Activated CD8-positive, alpha-beta memory T cell treated with anti-CD3 and anti-CD28 coated beads, Interleukin-2, amount 50 U/mL, for 4 hours (primary cell): ENCODE data around the gene NXPE3.
"Not testable (repeated sequence)": the region's sequence is repeated elsewhere in the genome, so short reads cannot be mapped to it uniquely, and the experiment has no call there.

Source experiments
- DNase-seq: peaks from one replicate; pipeline ENCODE4 v3.0.0-alpha.2; 2020

NXPE3 gene

DNA sequence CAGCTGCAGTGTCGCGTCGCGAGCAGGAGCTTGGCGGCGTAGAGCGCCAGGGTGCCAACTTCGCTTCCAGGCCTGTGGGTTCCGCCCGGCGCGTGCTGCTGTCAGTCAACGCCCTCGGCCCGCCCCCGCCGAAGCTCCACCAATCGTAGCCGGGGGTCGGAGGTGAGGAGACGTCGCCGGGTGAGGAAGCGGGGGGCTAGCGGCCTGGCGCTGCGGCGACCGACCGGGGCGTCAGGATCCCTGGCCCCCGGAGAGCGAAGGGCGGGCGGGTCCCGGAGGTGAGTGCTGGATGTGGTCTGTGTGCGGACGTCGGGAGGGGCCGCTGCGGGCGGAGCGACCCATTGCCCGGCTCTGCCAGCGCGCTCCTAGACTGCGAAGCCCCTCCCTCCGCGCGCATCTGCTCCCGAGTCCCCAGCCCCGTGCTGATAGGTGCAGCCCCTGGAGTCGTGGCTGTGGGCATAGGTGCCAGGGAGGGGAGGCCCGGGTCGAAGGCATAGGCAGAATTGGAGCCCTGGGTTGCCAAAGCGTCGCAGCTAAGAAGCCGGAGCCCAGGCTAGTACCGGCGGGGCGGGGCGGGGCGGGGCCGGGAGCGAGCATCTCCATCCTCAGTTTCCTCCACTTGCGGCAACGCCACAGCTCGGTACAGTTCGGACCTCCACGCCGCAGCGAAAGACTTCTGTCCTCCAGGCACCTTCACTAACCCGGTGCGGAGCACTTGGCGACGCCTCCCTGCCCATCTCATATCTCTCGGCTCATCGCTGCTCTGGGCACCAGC, at the start of gene NXPE3:
Gene NXPE3 (plus strand): TSS at position 165 of the 775 bp plus-strand sequence. CDS start 6,386 bp downstream, outside the sequence.
- DNase-seq: peak; percentile 96

DNA sequence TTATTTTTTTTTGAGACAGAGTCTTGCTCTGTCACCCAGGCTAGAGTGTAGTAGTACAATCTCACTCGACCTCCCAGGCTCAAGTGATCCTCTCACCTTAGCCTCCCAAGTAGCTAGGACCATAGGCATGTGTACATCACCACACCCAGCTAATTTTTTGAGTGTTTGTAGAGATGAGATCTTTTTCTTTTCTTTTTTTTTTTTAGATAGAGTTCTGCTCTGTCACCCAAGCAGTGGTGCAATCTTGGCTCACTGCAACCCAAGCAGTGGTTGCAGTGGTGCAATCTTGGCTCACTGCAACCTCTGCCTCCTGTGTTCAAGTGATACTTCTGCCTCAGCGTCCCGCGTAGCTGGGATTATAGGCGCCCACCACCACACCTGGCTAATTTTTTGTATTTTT, 49.4 kb upstream of the NXPE3 start:
- no peak for DNase-seq

DNA sequence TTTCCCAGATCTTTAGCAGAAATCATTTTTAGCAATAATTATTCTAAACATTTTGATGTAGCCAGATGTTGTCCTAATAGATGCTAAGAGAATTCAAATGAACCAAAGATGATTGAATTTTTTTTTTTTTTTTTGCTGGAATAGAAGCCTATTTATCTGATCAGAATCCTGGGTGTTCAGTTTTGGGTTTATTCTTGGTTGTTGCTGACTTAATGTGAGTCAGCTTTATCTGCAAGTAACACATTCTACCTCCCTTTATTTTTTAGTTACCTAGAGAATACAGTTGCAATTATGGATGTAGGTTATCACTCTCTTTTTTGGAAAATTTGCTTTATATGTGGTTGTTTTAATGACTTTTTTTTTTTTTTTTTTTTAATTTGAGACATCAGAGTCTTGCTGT, 48.2 kb upstream of the NXPE3 start:
- DNase-seq: no peak

DNA sequence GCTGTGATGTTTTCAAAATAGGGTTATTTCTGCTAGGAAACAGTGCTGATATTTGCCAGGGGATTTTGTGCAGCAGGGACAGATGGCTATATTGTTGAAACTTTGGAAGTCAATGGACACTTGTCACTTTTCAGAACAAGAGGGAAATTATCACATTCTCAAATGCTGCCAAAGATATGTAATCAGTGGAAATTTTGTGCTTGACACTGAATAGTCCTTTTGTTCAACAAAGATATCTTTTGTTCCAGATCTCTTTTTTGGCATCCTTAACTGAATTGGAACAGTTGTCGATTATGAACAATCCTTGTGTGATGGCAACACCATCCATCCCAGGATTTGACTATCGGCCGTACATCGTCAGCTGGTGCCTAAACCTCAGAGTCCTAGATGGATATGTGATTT, 46.8 kb upstream of the NXPE3 start:
- no peak for DNase-seq

DNA sequence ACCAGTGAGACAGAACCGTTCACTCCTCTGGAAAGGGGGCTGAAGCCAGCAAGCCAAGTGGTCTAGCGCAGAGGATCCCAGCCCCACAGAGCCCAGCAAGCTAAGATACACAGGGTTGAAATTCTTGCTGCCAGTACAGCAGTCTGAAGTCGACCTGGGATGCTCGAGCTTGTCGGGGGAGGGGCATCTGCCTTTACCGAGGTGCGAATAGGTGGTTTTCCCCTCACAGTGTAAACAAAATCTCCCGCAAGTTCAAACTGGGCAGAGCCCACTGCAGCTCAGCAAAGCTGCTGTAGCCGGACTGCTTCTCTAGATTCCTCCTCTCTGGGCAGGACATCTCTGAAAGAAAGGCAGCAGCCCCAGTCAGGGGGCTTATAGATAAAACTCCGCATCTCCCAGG, 43.2 kb upstream of the NXPE3 start:
- DNase-seq: no peak

DNA sequence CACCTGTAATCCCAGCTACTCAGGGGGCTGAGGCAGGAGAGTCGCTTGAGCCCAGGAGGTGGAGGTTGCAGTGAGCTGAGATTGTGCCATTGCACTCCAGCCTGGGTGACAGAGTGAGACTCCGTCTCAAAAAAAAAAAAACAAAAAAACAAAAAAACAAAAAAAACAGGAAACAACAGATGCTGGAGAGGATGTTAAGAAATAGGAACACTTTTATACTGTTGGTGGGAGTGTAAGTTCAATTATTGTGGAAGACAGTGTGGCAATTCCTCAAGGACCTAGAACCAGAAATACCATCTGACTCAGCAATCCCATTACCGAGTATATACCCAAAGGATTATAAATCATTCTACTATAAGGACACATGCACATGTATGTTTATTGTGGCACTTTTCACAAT, 37.1 kb upstream of the NXPE3 start:
- not testable (repeated sequence) for DNase-seq

DNA sequence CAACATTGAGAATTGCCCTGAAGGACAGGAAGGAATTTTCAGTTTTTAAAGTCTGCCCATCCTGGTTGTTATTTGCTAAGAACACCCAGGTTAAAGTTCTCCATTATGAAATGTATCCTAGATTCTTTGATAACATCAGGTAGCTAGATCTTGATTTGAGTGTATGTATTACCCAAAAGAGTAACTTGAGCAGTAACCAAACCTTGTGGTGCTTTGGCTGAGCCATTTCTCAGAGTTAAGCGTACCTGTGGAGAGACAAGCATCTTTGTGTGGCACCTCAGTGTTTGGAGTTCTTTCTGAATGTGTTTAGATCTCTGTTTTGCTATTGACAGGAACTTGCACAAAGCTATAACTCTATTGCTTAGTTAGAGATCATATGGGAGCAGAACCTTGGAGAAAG, 34.2 kb upstream of the NXPE3 start:
- no peak for DNase-seq

DNA sequence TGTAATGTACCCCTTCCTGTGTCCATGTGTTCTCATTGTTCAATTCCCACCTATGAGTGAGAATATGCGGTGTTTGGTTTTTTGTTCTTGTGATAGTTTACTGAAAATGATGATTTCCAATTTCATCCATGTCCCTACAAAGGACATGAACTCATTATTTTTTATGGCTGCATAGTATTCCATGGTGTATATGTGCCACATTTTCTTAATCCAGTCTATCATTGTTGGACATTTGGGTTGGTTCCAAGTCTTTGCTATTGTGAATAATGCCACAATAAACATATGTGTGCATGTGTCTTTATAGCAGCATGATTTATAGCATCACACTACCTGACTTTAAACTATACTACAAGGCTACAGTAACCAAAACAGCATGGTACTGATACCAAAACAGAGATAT, 33.1 kb upstream of the NXPE3 start:
- not testable (repeated sequence) for DNase-seq

DNA sequence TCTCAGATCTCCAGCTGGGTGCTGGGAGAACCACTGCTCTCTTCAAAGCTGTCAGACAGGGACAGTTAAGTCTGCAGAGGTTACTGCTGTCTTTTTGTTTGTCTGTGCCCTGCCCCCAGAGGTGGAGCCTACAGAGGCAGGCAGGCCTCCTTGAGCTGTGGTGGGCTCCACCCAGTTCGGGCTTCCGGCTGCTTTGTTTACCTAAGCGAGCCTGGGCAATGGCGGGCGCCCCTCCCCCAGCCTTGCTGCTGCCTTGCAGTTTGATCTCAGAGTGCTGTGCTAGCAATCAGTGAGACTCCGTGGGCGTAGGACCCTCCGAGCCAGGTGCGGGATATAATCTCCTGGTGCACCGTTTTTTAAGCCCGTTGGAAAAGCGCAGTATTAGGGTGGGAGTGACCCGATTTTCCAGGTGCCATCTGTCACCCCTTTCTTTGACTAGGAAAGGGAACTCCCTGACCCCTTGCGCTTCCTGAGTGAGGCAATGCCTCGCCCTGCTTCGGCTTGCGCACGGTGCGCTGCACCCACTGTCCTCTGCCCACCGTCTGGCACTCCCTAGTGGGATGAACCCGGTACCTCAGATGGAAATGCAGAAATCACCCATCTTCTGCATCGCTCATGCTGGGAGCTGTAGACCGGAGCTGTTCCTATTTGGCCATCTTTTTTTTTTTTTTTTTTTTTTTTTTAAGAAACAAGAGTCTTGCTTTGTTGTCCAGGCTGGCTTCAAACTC, 25.5 kb upstream of the NXPE3 start:
- DNase-seq: not testable (repeated sequence)

DNA sequence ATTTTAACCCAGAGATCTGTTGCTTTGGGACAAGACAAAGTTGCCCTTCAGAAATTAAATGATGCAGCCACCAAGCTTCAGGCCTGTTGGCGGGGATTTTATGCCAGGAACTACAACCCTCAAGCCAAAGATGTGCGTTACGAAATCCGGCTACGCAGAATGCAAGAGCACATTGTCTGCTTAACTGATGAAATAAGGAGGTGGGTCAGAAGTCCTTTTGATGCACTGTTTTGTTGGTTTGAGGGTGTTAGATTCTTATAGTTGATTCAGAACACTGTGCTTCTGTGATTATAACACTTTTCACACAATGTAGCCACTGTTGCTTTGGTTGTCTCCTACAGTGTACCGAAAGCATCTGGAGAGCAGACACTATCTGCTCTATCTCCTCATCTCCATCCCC, 20.8 kb upstream of the NXPE3 start:
- no peak for DNase-seq

DNA sequence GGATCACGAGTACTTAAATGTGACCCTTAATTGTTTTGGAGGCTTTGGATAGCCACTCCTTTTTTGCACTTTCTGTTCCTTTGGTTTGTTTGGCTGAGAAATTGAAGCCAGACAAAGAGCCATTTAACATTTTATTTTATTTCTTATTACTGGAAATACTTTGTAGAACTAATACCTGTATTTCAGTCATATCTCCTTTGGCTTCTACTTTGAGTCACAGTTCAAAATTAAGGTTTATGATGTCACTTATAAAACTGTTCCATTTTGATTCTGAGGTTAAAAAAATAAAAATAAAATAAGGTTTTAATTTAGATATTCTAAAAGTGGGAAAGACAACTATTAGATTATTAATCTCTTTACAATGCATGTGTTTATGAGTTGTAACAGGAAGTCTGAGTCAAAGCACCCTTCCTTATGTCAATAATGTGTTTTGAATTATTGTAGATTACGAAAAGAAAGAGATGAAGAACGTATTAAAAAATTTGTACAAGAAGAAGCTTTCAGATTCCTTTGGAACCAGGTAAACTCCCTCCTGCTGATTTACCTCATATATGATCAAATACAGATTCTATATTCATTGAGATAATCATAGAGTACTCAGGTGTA, 16.9 kb upstream of the NXPE3 start:
- no peak for DNase-seq

DNA sequence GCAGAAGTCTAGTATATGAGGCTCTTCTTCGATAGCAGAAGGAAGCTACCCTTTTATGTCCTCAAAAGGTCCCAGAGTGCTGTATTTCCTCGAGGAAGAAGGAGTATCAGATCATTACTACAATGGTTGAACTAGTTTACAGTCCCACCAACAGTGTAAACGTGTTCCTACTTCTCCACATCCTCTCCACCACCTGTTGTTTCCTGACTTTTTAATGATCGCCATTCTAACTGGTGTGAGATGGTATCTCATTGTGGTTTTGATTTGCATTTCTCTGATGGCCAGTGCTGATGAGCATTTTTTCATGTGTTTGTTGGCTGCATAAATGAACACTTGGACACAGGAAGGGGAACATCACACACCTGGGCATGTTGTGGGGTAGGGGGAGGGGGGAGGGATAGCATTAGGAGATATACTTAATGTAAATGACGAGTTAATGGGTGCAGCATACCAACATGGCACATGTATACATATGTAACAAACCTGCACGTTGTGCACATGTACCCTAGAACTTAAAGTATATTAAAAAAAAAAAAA, 1.2 kb upstream of the NXPE3 start:
- DNase-seq: not testable (repeated sequence)

DNA sequence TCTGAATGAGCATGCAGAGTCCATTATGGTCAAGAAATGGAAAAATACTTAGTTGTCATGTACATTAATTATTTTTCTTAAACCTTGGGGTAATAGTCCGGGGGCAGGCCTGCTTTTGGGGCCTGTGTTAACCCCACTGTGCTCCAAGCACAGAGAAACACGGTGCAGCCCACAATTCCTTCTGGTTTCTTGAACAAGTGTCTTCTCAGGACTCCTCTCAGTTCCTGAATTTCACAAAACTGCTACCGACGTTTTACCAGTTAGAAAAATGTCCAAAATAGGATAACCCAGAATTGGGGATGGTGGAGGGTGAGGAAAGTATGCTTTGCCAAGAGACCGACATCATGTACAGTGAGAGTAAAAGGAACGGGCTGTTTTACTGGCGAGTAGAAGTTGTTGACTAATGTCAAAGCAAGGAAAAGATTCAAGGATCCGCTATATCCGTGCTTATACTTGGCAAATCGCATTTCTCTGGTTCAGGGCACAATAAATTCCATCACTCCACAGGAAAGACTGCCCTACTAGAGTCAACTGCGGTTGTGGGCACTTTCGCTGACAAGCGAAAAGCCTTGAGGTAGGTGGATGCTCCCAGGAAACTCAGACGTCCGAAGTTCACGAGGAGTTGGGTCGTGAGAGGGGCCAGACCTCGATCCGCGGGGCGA, 495 bp upstream of the NXPE3 start:
- DNase-seq: no peak

DNA sequence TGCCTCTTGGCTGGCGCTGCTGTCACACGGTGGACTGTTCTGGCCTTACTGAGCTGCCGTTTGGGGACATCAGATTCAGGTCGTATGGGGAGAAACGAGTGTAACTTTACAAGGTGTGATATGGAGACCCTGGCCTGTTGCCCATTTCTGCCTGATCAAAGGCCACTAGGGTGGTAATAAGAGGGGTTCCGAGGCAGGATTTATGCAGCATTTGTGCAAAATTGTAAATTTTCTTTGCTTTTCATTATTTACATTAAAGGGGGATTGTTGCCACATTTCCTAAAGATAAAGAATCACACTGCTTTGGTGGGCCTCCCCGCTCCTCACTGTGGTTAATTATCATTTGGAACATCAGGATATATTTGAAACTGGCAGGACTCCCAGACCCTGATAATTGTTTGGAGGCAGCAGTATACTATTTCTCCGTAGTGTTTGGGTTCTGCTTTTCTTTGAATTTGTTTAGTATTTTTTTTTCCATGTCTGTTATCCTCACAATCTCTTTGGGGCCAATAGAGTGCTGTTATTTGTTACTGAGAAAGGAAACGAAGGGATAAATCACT, 891 bp downstream of the NXPE3 start:
- no peak for DNase-seq

DNA sequence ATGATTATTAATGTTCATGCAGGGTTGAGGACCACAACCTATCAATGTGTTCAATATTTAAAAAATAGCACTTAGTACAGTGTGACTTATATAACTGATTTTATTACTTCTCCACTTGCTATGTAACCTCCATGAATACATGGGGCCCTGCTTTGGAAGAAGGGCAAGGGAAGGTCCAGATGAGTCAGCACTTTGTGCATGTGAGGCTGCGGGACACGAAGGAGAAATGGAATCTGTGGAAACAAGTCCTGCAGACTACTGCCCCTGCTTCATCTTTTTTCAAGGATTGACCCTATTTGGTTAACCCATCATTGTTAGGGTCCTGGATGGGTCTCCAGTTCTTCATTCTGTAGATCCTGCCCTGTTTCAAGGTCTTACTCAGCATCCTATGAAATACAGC, 1.6 kb downstream of the NXPE3 start:
- DNase-seq: no peak

DNA sequence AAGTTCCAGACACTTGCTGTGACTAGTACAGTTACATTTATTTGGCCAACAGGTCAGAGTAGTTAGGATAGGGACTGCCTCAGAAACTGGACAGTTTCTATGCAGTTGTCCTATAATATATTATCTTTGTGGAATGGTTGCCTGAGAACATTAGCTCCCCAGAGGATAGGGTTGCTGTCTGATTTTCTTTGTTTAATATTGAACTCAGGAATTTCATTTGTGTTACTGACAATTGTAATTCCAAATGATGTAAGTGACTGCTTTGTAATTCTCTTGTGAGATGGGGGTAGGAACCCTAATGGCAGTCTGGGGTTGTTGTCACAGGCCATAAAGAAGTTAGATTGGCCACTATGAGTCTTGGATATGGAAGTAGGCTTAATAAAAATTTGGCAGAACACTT, 2.2 kb downstream of the NXPE3 start:
- DNase-seq: no peak

DNA sequence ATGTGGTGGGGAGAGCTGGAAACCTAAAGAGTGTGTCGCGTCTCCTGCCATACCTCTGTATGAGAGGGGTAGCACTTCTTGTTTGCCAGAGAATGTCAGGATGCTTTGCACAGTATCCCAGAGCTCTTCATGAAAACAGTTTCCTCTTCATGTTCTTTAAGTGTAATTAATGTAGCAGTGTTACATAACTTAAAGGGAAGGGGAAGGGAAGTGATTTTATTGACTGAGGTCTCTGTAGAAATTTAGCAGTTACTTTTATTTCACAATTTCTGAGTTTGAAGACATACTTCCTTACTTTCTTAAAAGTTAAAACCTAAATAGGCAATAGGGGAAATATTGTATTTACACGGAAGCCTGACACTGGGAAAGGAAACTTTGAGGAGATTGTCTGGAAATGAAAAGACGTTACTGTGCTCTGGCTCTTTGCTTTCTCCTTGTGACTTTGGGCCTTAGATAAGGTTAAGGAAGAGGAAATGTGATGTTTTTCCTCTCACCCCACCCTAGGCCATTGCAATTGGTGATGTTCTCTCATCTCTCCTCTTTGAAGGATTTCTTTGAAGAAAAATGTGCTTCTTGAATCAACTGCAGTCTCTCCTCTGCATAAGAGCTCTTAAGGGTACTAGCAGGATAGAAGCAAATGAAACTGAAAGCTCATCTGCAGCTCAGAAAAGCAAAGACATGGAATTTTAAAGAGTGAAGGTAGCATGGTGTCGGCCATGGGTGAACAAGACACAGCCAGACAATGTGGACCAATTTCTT, 6.0 kb downstream of the NXPE3 start:
- no peak for DNase-seq

DNA sequence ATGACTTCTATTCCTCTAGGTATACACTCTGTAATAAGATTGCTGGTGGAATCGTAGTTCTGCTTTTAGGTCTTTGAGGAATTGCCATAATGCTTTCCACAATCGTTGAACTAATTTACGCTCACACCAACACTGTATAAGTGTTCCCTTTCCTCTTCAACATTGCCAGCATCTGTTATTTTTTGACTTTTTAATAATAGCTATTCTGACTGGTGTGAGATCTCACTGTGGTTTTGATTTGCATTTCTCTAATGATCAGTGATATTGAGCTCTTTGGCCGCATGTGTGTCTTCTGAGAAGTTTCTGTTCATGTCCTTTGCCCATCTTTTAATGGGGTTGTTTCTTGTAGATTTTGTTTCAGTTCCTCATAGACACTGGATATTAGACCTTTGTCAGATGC, 12.8 kb downstream of the NXPE3 start:
- no peak for DNase-seq

DNA sequence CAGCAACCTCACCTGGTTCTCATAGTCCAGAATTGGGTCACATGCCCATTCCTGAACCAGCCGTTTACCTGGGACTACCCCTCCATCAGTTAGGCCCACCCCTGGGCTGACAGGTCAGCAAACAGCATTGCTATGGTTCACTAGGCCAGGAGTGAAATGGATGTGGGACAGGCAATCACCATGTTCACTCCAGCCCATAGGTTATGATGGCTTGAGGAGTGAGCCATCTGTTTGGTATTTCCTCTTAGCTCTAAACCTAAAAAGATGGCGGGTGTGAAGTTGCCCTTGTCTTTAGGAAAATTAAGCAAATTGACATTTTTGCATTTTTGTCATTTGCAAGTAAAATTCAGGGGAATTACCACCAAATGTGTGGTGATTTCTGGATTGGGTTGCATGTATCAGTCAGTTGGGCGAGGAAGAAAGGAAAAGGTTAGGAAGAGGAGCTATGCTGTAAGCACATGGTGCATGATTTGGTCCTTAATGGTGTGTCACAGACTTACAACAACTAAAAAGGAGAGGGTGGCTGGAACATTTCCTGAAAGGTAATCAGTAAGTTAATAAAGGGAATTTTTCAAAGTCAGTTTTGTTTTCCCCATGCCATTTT, 17.2 kb downstream of the NXPE3 start:
- no peak for DNase-seq

DNA sequence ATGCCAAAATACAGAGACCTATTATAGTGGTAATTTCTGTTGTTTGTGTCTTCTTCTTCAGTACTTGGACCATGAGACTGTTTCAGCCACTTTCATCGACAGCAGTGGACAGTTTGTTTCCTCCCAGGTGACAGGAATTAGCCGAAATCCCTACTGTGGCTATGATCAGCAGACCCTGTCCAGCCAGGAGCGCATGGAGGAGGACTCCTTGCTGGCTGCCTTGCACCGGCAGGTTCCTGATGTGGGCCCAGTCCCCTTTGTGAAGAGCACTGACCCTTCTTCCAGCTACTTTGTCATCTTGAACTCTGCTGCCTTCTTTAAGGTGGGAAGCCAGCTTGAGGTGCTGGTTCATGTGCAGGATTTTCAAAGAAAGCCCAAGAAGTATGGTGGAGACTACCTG, 22.2 kb downstream of the NXPE3 start:
- DNase-seq: no peak

DNA sequence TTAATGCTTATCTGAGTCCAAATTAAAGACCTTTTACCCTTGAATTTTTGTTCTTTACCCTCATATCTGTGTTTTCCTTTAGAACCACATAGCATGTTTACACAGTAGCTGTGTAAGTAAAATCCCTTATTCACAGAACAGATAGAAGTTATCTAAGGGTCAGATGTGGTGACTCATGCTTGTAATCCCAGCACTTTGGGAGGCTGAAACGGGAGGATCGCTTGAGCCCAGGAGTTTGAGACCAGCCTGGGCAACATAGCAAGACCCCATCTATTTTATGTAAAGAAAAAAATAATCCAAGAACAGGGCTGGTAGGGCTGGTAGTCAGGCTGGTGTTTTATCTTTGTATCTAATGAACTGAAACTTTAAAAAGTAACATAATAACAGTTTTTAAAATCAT, 23.2 kb downstream of the NXPE3 start:
- no peak for DNase-seq
